ENCODE data around the gene RNF114.
A peak's percentile ranks its signal among the peaks of the same experiment; 100 is the strongest.

The RNF114 gene

GRCh38 chr20:49982346-49983122 lies 46.3 kb downstream of the RNF114 start, which contains the start of gene SNAI1:
SNAI1 (plus strand) TSS chr20:49982980; CDS start chr20:49983060, 80 bp downstream.
- peak; percentile 55 for TF ChIP-seq CTCF (IDR thresholded peaks at IDR 0.05; ENCODE audit: extremely low read depth, insufficient read depth, missing control alignments)
- peak; percentile 99 for DNase-seq (ENCODE audit: low spot score)
- in situ Hi-C loops (cut with MboI; ENCODE audit: low pct_unique_long_range_greater_than_20kb, low sequenced_read_pairs, unreplicated experiment) = loop anchor here (25.0 kb wide), 1 partner anchor 205 kb away; the partner anchor contains the start of gene CEBPB

GRCh38 chr20:49983123-49983847 lies 47.1 kb downstream of the RNF114 start:
- DNase-seq (ENCODE audit: low spot score) = no peak
- TF ChIP-seq CTCF (IDR thresholded peaks at IDR 0.05; ENCODE audit: extremely low read depth, insufficient read depth, missing control alignments) = no peak
- in situ Hi-C loops (cut with MboI; ENCODE audit: low pct_unique_long_range_greater_than_20kb, low sequenced_read_pairs, unreplicated experiment) = loop anchor here (25.0 kb wide), 1 partner anchor 204 kb away; the partner anchor contains the start of gene CEBPB

GRCh38 chr20:49983848-49984408 lies 47.7 kb downstream of the RNF114 start:
- DNase-seq (ENCODE audit: low spot score) = no peak
- no peak for TF ChIP-seq CTCF (IDR thresholded peaks at IDR 0.05; ENCODE audit: extremely low read depth, insufficient read depth, missing control alignments)
- in situ Hi-C loops (cut with MboI; ENCODE audit: low pct_unique_long_range_greater_than_20kb, low sequenced_read_pairs, unreplicated experiment) = loop anchor here (25.0 kb wide), 1 partner anchor 203 kb away; the partner anchor contains the start of gene CEBPB

- no peak for DNase-seq (ENCODE audit: low spot score)
- in situ Hi-C loops (cut with MboI; ENCODE audit: low pct_unique_long_range_greater_than_20kb, low sequenced_read_pairs, unreplicated experiment) = loop anchor here (25.0 kb wide), 1 partner anchor 203 kb away; the partner anchor contains the start of gene CEBPB
- no peak for TF ChIP-seq CTCF (IDR thresholded peaks at IDR 0.05; ENCODE audit: extremely low read depth, insufficient read depth, missing control alignments)
Observed at GRCh38 chr20:49984426-49985153, 48.4 kb downstream of the RNF114 start.

- in situ Hi-C loops (cut with MboI; ENCODE audit: low pct_unique_long_range_greater_than_20kb, low sequenced_read_pairs, unreplicated experiment) = loop anchor here (25.0 kb wide), 1 partner anchor 202 kb away; the partner anchor contains the start of gene CEBPB
- no peak for DNase-seq (ENCODE audit: low spot score)
Observed at GRCh38 chr20:49985157-49985556, 49.0 kb downstream of the RNF114 start.

More at GRCh38 chr20:49985157-49985556, 49.0 kb downstream of the RNF114 start:
- TF ChIP-seq CTCF (IDR thresholded peaks at IDR 0.05; ENCODE audit: extremely low read depth, insufficient read depth, missing control alignments) = no peak

Measured in GM13977 (cell line).